Adipose tissue (tissue), 3 donors: Measurements from ENCODE around the gene VCX2. TPM values are rescaled to one million over a fixed set of nuclear protein-coding genes. Genes with fewer than 3 reads are reported as not detected.
"Not testable (repeated sequence)": the region's sequence is repeated elsewhere in the genome, so short reads cannot be mapped to it uniquely, and the experiment has no call there.

ENCODE experiments used
- H3K27ac ChIP-seq: one replicate; pipeline ENCODE4 v1.5.1; 2013; ENCODE audit warnings: low read depth, low read length
- WGBS, 3 donors: extraction: QIAGEN DNeasy Blood & Tissue Kit; methylation state at CpG; one replicate each; pipeline ENCODE4 v1.1.7; 2013; 5-methylcytosine and 5-hydroxymethylcytosine counted together
- polyA plus RNA-seq, 3 donors: library from polyadenylated mRNA; stranded (reverse); fragments of 200-250 nt; gene quantifications; one replicate each; pipeline ENCODE4 v1.2.3, GENCODE V29; 2013
- donor health status: healthy with polysubstance abuse.
- donor health status: Bipolar disorder and iron deficiency.
- donor health status: healthy.

Gene VCX2
- not detected for polyA plus RNA-seq

DNA sequence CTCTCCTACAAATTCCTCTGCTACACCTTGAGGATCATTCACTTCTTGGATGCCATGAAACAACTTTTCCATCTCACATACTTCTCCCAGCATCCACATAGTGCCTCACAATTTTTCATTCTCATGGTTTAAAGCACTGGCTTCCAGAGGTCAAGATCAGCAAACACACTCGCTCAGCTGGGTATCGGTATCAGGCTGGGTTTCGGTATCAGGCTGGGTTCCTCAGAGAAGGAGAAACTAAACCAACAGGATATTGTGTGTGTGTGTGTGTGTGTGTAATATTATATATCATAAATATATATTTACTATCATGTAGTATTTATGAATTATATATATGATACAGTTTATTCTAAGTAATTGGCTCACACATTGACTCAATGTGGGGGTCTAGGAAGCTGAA lies at the start of gene VCX2:
TSS of gene VCX2 (minus strand) at position 99 of the 400 bp plus-strand sequence. CDS start 624 bp downstream, outside the sequence.
- H3K27ac ChIP-seq, result not testable (repeated sequence)
- 77 to 96% (median 87%) methylated on average over 3 of the region's 3 CpGs for WGBS, 3 donors

GRCh38 chrX:8204943-8205342 lies 33.9 kb upstream of the VCX2 start:
- 52 to 92% (median 88%) methylated on average over 4 of the region's 4 CpGs for WGBS, 3 donors
- H3K27ac ChIP-seq, result no peak overlapping the region

GRCh38 chrX:8204169-8204935 lies 33.3 kb upstream of the VCX2 start:
- H3K27ac ChIP-seq, result no peak overlapping the region
- 61 to 94% (median 87%) methylated on average over 6 of the region's 6 CpGs for WGBS, 3 donors

- no peak overlapping the region for H3K27ac ChIP-seq
- WGBS, 3 donors, result 37 to 53% (median 50%) methylated on average over 8 of the region's 8 CpGs
Observed at GRCh38 chrX:8201896-8202331, 30.8 kb upstream of the VCX2 start.

- no peak overlapping the region for H3K27ac ChIP-seq
- WGBS, 3 donors, result 73 to 82% (median 78%) methylated on average over 7 of the region's 7 CpGs
Observed at GRCh38 chrX:8196776-8197175, 25.7 kb upstream of the VCX2 start.

DNA sequence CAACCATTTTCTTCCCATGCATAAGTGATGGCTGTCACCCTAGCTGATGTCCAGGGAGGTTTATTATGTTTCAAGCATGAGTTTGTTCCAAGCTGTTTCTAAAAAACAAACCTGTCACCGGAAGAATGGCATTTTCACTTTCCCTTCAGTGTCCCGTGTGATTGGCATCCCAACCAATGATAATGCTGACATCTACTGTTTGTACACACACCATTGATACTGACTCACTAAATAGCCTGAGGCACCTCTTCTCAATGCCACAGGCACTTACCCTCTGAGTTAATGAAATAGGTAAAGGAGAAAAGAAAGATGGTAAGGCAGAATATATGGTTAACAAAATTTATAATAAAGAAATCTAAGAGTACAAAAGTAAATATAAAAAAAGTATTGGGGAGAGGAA lies 23.1 kb upstream of the VCX2 start:
- 64 to 78% (median 72%) methylated on average over 2 of the region's 2 CpGs for WGBS, 3 donors
- no peak overlapping the region for H3K27ac ChIP-seq

DNA sequence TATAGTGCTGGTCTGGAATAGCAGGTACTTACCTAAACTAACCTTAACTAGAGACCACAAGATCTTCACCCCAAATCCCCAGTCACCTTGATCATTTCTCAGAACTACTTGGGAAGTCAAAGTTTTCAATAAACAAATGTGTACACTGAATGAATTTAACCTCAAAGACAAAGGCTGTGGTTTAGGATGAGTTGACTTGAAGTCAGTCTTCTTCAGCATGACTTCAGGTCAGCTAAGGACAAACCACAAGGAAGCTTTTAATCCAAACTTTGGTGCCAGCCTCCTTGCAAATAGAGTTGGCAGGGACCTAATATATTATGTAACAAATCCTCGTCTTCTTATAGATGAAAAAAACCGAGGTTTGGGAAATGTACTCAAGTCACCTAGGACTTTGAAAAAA lies 21.2 kb upstream of the VCX2 start:
- no peak overlapping the region for H3K27ac ChIP-seq
- WGBS, 3 donors, result 64 to 80% (median 74%) methylated on average over 2 of the region's 2 CpGs

GRCh38 chrX:8191022-8191421 lies 20.0 kb upstream of the VCX2 start:
- WGBS, 3 donors, result 83 to 94% (median 86%) methylated on average over 8 of the region's 8 CpGs
- no peak overlapping the region for H3K27ac ChIP-seq

DNA sequence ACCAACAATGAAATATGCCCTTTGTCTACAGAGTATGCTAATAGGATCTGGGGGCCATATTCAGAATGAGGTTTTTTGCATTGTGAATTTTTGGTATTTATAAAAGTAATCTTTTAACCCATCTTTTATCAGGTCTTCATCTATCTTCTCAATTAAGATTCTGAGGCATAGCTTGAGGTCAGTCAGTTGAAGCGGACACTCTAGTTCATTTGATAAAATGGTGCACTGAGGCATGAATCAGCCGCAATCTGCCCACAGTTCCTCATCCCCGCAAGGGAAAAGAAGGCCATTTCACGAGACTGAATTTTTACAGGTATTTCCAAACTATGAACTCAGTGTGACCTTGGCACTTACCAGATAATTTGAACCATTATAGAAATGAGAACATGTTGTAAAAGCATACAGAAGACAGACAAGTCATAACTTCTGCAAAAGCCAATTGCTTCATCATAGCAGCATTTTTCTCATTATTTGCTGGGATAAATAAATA lies 19.3 kb upstream of the VCX2 start:
- WGBS, 3 donors, result 91 to 98% (median 91%) methylated on average over 4 of the region's 4 CpGs
- no peak overlapping the region for H3K27ac ChIP-seq

DNA sequence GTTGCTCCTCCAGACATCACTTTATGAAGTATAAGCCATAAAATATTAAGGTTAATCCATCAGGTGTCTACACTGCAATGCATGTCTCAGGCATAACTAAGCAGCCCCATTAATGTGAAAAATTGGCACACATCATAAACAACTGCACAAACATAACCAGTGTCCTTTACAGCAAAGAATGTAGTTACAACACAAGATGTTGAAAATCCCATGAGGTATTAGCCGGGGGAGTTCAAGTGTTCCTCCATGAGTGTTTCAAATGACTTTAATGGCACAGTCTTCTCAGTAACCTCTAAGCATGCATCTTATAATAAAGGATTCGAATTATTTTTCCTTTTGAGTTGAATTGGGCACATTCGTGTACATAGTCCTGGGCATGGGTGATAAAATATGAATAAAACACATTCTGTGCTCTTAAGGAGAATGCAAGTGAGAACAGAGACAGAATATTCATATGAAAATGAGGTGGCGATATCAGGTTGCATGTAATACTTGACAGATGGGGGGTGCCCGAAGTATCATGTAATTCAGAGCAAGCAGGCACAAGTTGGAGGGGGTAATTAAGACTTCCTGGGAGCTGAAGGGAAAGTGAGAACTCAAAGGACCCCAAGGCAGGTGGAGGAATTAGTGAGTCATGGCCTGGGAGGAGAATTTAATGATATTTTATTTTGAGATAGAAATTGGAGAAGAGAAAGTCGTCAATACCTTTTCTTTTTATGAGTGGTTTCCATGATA lies 18.2 kb upstream of the VCX2 start:
- 82 to 86% (median 83%) methylated on average over 6 of the region's 6 CpGs for WGBS, 3 donors
- no peak overlapping the region for H3K27ac ChIP-seq

- WGBS, 3 donors, result 60 to 77% (median 71%) methylated on average over 1 of the region's 1 CpG
- no peak overlapping the region for H3K27ac ChIP-seq
Observed at GRCh38 chrX:8183346-8183745, 12.3 kb upstream of the VCX2 start.

DNA sequence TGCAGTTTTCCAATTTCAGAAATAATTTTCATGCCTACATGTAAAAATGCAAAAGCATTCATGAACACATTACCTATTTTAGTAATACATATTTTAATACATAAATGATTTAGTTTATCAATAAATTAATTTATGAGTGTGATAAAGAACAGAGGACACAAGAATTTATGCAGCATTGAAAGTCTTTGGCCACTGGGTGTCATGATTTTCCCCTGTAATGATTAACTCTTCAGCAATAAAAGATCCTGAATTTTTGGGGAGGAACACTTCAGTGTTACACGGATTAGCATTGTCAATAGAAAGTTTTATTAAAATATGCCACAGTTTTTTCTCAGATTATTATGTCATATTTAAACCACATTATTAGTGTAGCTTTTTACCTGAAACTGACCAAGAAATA lies 8.6 kb upstream of the VCX2 start:
- H3K27ac ChIP-seq, result no peak overlapping the region
- 17 to 36% (median 26%) methylated on average over 1 of the region's 1 CpG for WGBS, 3 donors

GRCh38 chrX:8154011-8154410 lies 17.1 kb downstream of the VCX2 start:
- H3K27ac ChIP-seq, result not testable (repeated sequence)
- 66 to 78% (median 71%) methylated on average over 7 of the region's 7 CpGs for WGBS, 3 donors

DNA sequence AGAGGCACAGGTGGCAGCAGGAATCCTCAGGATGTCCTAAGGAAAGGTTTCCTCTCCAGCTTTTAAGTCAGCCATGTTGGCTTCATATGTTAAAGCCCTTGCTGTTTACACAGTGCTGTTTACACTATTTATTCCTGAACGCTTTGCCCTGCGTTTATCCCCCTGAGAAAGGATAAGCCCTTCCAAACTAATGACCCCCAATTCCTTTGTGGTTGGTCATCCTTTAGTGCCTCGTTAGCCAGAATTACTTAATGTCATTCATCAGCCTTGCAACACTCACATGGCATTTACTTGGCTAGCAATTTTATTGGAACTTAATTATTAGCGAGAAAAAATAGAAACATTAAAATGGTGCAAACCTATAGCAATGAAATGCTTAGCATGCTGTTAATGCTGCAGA lies 23.8 kb downstream of the VCX2 start:
- no peak overlapping the region for H3K27ac ChIP-seq
- 45 to 55% (median 49%) methylated on average over 4 of the region's 4 CpGs for WGBS, 3 donors

- 95 to 98% (median 96%) methylated on average over 15 to 24 of the region's 24 CpGs for WGBS, 3 donors
- H3K27ac ChIP-seq, result no peak overlapping the region
Observed at GRCh38 chrX:8144925-8145324, 26.1 kb downstream of the VCX2 start.

DNA sequence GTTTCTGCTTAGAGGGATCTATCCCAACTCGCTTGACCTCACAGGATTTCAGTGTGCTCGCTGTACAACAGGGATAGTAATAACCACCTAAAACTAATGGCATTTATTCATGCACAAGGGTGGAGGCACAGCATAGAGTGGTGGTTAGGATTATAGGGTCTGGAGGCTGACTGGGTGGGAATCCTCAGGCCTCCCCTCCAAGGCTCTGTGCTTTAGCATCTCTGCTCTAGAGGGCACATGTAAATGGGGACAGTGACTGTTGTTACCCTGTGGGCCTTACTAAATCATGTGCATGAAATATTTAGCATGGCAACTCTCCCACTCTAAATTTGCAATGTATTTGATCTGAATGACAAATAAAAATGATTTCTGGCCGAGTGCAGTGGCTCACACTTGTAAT lies 29.2 kb downstream of the VCX2 start:
- no peak overlapping the region for H3K27ac ChIP-seq
- 81 to 87% (median 86%) methylated on average over 3 of the region's 3 CpGs for WGBS, 3 donors

- 86 to 94% (median 92%) methylated on average over 10 of the region's 10 CpGs for WGBS, 3 donors
- no peak overlapping the region for H3K27ac ChIP-seq
Observed at GRCh38 chrX:8140986-8141744, 29.9 kb downstream of the VCX2 start.

DNA sequence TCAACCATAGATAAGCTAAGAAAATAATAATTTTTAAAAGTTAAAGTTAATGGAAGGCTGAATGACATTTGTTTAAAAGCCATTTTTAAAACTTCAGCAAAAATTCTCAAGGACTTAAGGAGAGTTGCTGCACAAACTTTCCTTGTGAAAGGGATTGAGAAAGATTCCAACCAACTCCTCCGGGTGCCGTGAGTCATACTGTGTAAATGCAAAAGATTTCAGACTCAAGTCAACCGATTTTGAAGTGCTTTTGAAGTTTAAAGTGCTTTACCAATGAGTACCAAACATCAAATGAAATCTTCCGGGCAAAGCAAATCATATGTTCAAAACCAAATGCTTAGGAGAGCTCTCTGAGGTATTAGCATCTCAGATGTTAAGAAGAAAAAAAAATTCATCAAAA lies 31.4 kb downstream of the VCX2 start:
- 61 to 70% (median 69%) methylated on average over 4 of the region's 4 CpGs for WGBS, 3 donors
- H3K27ac ChIP-seq, result no peak overlapping the region

- 71 to 84% (median 77%) methylated on average over 5 of the region's 5 CpGs for WGBS, 3 donors
- no peak overlapping the region for H3K27ac ChIP-seq
Observed at GRCh38 chrX:8138252-8138651, 32.8 kb downstream of the VCX2 start.
